Gastroesophageal sphincter (tissue), 4 donors: ENCODE measurements around the gene DPRX. TPM values are rescaled to one million over a fixed set of nuclear protein-coding genes. Genes with fewer than 3 reads are reported as not detected.

Experiments
- ATAC-seq: fragments of 150-250 bp; one replicate; pipeline ENCODE4 v1.9.1; 2016; ENCODE audit warnings: mild to moderate bottlenecking, moderate library complexity
- H3K27ac ChIP-seq, 4 donors: fragments of 200-600 bp; sonication (generic) in 3 of 4; 1 replicate in 3 of 4; 2 replicates in 1 of 4; pipeline ENCODE4 v1.5.1; 2016 to 2019
- H3K27me3 ChIP-seq: fragments of 200-600 bp; sonication (generic); one replicate; pipeline ENCODE4 v1.5.1; 2019
- H3K36me3 ChIP-seq, 2 donors: fragments of 200-600 bp; sonication (generic); one replicate each; pipeline ENCODE4 v1.5.1; 2019; ENCODE audit warnings: control low read depth in 1 of 2
- H3K4me1 ChIP-seq, 3 donors: fragments of 200-600 bp; sonication (generic); 1 replicate in 2 of 3; 2 replicates in 1 of 3; pipeline ENCODE4 v1.5.1; 2016 to 2019; ENCODE audit warnings: control low read depth in 2 of 3
- H3K4me3 ChIP-seq, 2 donors: fragments of 200-600 bp; sonication (generic); one replicate each; pipeline ENCODE4 v1.5.1; 2019; ENCODE audit warnings: mild to moderate bottlenecking in 1 of 2, moderate library complexity in 1 of 2
- H3K9me3 ChIP-seq, 3 donors: fragments of 200-600 bp; sonication (generic); one replicate each; pipeline ENCODE4 v1.5.1; 2017 to 2019; ENCODE audit warnings: control low read depth in 2 of 3
- EP300 ChIP-seq: sonication (generic); formaldehyde crosslinking; IDR thresholded peaks from one replicate; pipeline ENCODE4 v1.6.1; 2017; ENCODE audit warnings: antibody characterized with exemption, mild to moderate bottlenecking
- POLR2A ChIP-seq, 2 donors: fragments of 450-650 bp; IDR thresholded peaks; one replicate each; pipeline ENCODE4 v1.6.1; 2017; ENCODE audit warnings: antibody characterized with exemption in 2 of 2, mild to moderate bottlenecking in 2 of 2, moderate library complexity in 1 of 2
- POLR2AphosphoS5 ChIP-seq: sonication (generic); formaldehyde crosslinking; IDR thresholded peaks from one replicate; pipeline ENCODE4 v1.6.1; 2017; ENCODE audit warnings: antibody characterized with exemption
- WGBS, 2 donors: methylation state at CpG; one replicate each; pipeline ENCODE4 v1.1.5; 2018; ENCODE audit warnings: low coverage in 1 of 2; 5-methylcytosine and 5-hydroxymethylcytosine counted together
- total RNA-seq, 4 donors: library from RNA; depleted of rRNA; stranded (reverse); fragments of >200 nt; gene quantifications; one replicate each; pipeline ENCODE4 v1.1.0, GENCODE V29; 2016
- TF ChIP-seq, protein P1 (sequence below), 4 experiments: fragments of 200-600 bp in 2 of 4; fragments of 450-650 bp in 2 of 4; sonication (generic) in 1 of 4; IDR thresholded peaks; one replicate each; pipeline ENCODE4 v1.5.1; 2017 to 2019; ENCODE audit warnings: antibody characterized with exemption in 4 of 4, mild to moderate bottlenecking in 2 of 4, moderate library complexity in 2 of 4

The DPRX gene
- total RNA-seq, 4 donors from 2014 or later, result not detected

DNA sequence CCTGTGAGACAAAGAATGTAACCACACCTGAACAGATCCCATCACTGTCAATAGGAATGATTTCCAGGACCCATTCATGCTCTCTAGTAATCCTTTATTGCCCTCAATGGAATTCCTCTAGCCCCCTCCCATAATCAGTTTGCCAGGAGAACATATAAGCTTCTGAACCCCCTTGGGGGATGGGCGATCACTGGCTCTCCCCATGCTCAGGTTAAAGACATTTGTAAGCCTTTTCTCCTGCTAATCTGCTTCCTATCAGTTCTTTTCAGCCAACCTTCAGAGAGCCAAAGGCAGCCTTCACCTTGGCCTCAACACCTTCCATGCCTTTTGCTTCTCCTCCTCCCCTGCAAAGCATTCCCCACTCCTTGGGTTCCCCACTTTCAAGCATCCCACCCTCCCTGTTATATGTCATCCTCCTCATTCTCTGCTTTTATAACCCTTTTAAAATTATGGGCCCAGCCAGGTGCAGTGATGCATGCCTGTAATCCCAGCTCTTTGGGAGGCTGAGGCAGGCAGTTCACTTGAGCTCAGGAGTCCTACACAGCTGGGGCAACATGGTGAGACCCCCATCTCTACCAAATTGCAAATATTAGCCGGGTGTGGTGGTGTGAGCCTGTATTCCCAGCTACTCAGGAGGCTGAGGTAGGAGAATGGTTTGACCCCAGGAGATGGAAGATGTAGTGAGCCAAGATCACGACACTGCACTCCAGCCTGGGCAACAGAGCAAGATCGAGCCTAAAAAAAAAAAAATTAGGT lies 12.4 kb downstream of the DPRX start:
- ATAC-seq, result no peak
- 79 to 81% methylated on average over 3 of the region's 4 CpGs for whole genome bisulfite sequencing, 2 donors

DNA sequence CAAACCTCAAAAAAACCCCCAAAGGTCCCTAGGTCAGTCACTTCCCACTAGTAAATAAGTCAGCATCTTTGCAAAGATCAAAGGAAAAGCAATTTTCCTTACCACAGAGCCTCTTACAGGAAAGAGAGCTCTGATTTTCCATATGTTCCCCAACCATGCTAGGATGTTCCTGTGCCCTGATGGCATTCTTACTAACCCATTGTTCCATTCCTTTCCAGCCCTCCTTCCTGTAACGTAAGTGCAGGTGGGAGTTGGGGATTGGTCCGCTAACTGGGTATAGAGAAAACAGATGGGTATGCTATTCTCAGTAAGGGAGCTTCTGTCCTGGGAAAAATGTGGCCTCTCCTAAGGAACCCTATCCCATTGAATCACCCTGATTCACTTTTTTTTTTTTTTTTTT lies 14.3 kb downstream of the DPRX start:
- WGBS, 2 donors, result 61% methylated on average over 2 of the region's 2 CpGs; no CpG with 5 or more reads in 1 of the 2 donors
- peaks cover 15% of the 10 kb centered on the region for H3K27me3 ChIP-seq
- ATAC-seq, result no peak
- TF ChIP-seq POLR2AphosphoS5 (no peak), POLR2A (IDR thresholded peaks at IDR 0.05) (no peak), EP300 (no peak)
- TF ChIP-seq, protein P1, sequence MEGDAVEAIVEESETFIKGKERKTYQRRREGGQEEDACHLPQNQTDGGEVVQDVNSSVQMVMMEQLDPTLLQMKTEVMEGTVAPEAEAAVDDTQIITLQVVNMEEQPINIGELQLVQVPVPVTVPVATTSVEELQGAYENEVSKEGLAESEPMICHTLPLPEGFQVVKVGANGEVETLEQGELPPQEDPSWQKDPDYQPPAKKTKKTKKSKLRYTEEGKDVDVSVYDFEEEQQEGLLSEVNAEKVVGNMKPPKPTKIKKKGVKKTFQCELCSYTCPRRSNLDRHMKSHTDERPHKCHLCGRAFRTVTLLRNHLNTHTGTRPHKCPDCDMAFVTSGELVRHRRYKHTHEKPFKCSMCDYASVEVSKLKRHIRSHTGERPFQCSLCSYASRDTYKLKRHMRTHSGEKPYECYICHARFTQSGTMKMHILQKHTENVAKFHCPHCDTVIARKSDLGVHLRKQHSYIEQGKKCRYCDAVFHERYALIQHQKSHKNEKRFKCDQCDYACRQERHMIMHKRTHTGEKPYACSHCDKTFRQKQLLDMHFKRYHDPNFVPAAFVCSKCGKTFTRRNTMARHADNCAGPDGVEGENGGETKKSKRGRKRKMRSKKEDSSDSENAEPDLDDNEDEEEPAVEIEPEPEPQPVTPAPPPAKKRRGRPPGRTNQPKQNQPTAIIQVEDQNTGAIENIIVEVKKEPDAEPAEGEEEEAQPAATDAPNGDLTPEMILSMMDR (IDR thresholded peaks at IDR 0.05), result no peak
- no peaks in the 10 kb centered on the region for H3K36me3 ChIP-seq
- H3K4me3 ChIP-seq, result no peak overlapping the region
- no peak overlapping the region for H3K27ac ChIP-seq
- H3K9me3 ChIP-seq, result peaks cover 0 to 12% (median 0%) of the 10 kb centered on the region in 3 donors
- H3K4me1 ChIP-seq, result no peaks in the 10 kb centered on the region

More for the DNA sequence above, 12.4 kb downstream of the DPRX start:
- Histone ChIP-seq H3K27me3 (peaks cover 17% of the 10 kb centered on the region), H3K27ac (no peak overlapping the region), H3K4me3 (no peak overlapping the region), H3K36me3 (no peaks in the 10 kb centered on the region), H3K9me3 (peaks cover 0 to 4% (median 0%) of the 10 kb centered on the region in 3 donors), H3K4me1 (no peaks in the 10 kb centered on the region)
- TF ChIP-seq POLR2A (IDR thresholded peaks at IDR 0.05), result no peak

DNA sequence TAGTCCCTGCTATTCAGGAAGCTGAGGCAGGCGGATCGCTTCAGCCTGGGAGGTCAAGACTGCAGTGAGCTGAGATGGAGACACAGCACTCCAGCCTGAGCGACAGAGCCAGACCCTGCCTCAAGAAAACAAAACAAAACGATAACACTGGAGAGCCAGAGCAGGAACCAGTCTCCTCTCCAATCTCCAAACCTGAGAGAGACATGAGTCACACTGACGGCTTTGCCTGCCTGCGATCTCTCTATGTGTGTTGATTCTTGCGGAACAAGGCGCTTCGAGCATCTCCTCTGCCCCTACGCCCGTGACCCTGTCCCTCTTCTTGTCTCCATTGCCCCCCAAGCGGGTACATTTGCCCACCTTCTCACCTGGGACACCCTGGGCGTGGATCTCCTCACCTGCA lies 15.6 kb downstream of the DPRX start:
- H3K27ac ChIP-seq, result no peak overlapping the region
- H3K36me3 ChIP-seq, result no peaks in the 10 kb centered on the region
- peaks cover 0 to 12% (median 0%) of the 10 kb centered on the region in 3 donors for H3K9me3 ChIP-seq
- WGBS, 2 donors, result 91 to 99% methylated on average over 6 to 7 of the region's 13 CpGs
- ATAC-seq, result no peak
- no peaks in the 10 kb centered on the region for H3K4me1 ChIP-seq
- peaks cover 12% of the 10 kb centered on the region for H3K27me3 ChIP-seq
- H3K4me3 ChIP-seq, result no peak overlapping the region
- no peak for TF ChIP-seq EP300

DNA sequence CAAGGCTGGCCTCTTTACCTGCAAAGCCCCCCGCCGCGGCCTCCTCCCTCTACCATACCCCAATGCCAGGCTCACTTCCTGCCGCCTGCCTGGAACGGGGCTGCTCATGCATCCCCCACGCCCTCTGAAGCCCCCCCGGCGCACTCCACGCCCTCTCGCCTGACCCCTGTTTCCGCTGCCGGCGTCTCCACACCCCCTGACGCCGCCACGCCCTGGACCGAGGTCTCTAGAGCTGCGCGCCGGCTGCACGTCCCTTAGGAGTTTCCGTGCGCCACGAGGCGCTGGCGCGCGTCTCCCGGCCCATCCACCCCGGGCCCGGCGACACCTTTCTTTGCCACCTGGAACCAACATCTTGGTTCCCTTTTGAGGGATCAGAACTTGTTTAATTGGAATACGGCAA lies 16.0 kb downstream of the DPRX start:
- TF ChIP-seq, protein P1 (IDR thresholded peaks at IDR 0.05), result no peak
- TF ChIP-seq POLR2A (IDR thresholded peaks at IDR 0.05) (no peak), POLR2AphosphoS5 (no peak), EP300 (no peak)
- 97 to 100% methylated on average over 9 to 28 of the region's 33 CpGs for WGBS, 2 donors
- no peaks in the 10 kb centered on the region for H3K4me1 ChIP-seq
- no peak overlapping the region for H3K27ac ChIP-seq
- peaks cover 0 to 12% (median 0%) of the 10 kb centered on the region in 3 donors for H3K9me3 ChIP-seq
- no peaks in the 10 kb centered on the region for H3K36me3 ChIP-seq
- peaks cover 12% of the 10 kb centered on the region for H3K27me3 ChIP-seq
- H3K4me3 ChIP-seq, result no peak overlapping the region
- no peak for ATAC-seq

DNA sequence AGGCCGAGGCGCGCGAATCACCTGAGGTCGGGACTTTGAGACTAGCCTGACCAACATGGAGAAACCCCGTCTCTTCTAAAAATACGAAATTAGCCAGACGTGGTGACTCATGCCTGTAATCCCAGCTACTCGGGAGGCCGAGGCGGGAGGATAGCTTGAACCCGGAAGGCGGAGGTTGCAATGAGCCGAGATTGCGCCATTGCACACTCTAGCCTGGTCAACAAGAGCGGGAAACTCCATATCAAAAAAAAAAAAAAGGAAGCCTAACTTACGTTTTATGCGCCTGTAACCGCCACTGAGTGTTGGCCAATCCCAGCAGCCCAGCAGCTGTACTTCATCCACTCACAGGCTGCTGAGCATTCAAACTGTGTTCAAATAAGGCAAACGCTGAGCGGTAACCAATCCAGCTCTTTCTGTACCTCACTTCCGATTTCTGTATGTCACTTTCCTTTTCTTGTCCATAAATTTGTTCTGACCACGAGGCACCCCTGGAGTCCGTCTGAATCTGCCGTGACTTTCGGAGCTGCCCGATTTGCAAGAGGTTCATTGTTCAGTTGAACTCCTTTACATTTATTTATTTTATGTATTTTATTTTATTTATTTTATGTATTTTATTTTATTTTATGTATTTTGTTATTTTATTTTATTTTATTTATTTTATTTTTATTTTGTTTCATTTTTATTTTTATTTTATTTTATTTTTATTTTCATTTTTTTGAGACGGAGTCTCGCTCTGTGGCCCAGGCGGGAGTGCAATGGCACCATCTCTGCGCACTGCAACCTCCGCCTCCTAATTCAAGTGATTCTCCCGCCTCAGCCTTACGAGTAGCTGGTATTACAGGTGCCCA lies 18.2 kb downstream of the DPRX start:
- H3K27me3 ChIP-seq, result peaks cover 12% of the 10 kb centered on the region
- H3K4me1 ChIP-seq, result no peaks in the 10 kb centered on the region
- WGBS, 2 donors, result 92 to 99% methylated on average over 19 to 28 of the region's 34 CpGs
- no peak for ATAC-seq
- H3K9me3 ChIP-seq, result peaks cover 0 to 12% (median 0%) of the 10 kb centered on the region in 3 donors
- TF ChIP-seq POLR2AphosphoS5, result no peak
- TF ChIP-seq, protein P1 (IDR thresholded peaks at IDR 0.05), result no peak
- H3K27ac ChIP-seq, result no peak overlapping the region
- no peak overlapping the region for H3K4me3 ChIP-seq
- no peaks in the 10 kb centered on the region for H3K36me3 ChIP-seq
